Measurements from ENCODE around the gene TCEA2.

Gene TCEA2

GRCh38 chr20:64065062-64065973 lies 2.3 kb downstream of the TCEA2 start:
- peaks cover 19% of the 10 kb centered on the region for H3K27me3 ChIP-seq
- peaks cover 41 to 63% of the 10 kb centered on the region in 2 experiments for H3K4me1 ChIP-seq (ENCODE audit: control insufficient read depth in 1 of 2, insufficient read depth in 1 of 2, low read depth in 1 of 2, low read length in 1 of 2)
- no peak overlapping the region for H3K4me3 ChIP-seq (ENCODE audit: low read depth in 1 of 2, low read length in 1 of 2)
- no peaks in the 10 kb centered on the region for H3K36me3 ChIP-seq
- peak overlapping the region; percentile 8 for H3K27ac ChIP-seq
- no peak for TF ChIP-seq CTCF (IDR thresholded peaks at IDR 0.05)
- no peaks in the 10 kb centered on the region for H3K9me3 ChIP-seq

GRCh38 chr20:64065974-64066343 lies 3.0 kb downstream of the TCEA2 start:
- Histone ChIP-seq H3K36me3 (no peaks in the 10 kb centered on the region), H3K27me3 (peaks cover 19% of the 10 kb centered on the region), H3K4me1 (ENCODE audit: control insufficient read depth in 1 of 2, insufficient read depth in 1 of 2, low read depth in 1 of 2, low read length in 1 of 2) (peaks cover 41 to 67% of the 10 kb centered on the region in 2 experiments), H3K4me3 (ENCODE audit: low read depth in 1 of 2, low read length in 1 of 2) (no peak overlapping the region), H3K9me3 (no peaks in the 10 kb centered on the region), H3K27ac (peak overlapping the region; percentile 8)
- no peak for TF ChIP-seq CTCF (IDR thresholded peaks at IDR 0.05)

DNA sequence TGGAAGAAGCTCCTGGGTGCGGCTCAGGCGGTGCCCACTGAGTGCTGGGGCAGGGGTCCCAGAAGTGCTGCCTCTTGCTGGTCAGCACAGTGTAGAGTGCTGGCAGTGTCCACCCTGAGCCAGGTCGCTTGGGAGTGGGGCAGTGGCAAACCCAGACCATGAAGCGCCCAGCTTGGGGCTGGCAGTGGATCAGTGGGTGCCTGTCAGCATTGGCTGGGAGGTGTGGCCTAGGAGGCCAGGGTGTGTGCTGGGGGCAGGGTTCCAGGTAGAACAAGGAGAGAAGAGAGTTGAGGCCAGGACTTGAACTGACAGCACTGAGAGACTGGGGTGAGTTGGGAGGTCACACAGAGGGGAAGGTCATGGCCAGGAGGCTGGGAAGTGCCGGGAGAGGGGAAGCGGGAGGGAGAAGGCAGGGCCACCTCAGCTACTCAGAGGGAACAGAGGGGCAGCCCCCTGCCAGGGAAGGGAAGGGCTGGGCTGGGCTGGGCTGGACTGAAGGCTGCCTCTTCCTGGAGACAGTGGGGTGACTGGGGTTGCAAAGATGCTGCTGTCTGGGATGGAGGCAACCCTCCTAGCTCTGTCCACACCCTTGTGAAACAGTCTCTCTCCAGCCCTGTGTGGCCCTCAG lies 4.1 kb downstream of the TCEA2 start:
- Histone ChIP-seq H3K36me3 (peaks cover 8% of the 10 kb centered on the region), H3K27ac (no peak overlapping the region), H3K27me3 (peaks cover 19% of the 10 kb centered on the region), H3K4me3 (ENCODE audit: low read depth in 1 of 2, low read length in 1 of 2) (no peak overlapping the region), H3K4me1 (ENCODE audit: control insufficient read depth in 1 of 2, insufficient read depth in 1 of 2, low read depth in 1 of 2, low read length in 1 of 2) (peaks cover 43 to 67% of the 10 kb centered on the region in 2 experiments), H3K9me3 (no peaks in the 10 kb centered on the region)
- no peak for TF ChIP-seq CTCF (IDR thresholded peaks at IDR 0.05)

DNA sequence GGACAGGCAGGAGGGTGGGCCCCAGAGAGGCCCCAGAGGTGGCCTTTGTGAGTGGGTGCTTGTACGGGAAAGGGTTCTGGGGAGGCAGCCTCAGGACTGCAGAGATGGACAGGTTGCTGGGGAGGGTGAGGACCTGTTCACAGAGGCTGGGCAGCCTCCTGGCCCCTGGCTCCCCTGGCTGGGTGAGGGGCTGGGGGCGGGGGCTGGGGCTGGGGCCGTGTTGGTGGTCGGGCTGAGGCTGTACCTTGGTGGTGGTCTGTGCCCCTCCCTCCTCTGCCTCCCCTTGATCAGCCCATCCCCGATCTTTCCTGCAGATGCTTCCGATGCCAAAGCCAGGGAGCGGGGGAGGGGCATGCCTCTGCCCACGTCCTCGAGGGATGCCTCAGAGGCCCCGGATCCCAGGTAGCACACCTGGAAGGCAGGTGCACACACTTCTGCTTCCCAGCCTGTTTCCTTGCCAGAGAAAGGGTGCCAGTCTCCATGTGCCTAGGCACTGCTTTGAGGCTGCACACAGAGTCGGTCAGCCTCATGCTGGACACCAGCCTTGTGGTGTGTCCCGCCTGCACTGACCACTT lies 4.8 kb downstream of the TCEA2 start:
- peaks cover 16% of the 10 kb centered on the region for H3K36me3 ChIP-seq
- H3K27me3 ChIP-seq = peaks cover 19% of the 10 kb centered on the region
- H3K9me3 ChIP-seq = no peaks in the 10 kb centered on the region
- peaks cover 41 to 65% of the 10 kb centered on the region in 2 experiments for H3K4me1 ChIP-seq (ENCODE audit: control insufficient read depth in 1 of 2, insufficient read depth in 1 of 2, low read depth in 1 of 2, low read length in 1 of 2)
- no peak overlapping the region for H3K4me3 ChIP-seq (ENCODE audit: low read depth in 1 of 2, low read length in 1 of 2)
- TF ChIP-seq CTCF (IDR thresholded peaks at IDR 0.05) = no peak
- H3K27ac ChIP-seq = no peak overlapping the region

GRCh38 chr20:64068386-64069208 lies 5.6 kb downstream of the TCEA2 start:
- Histone ChIP-seq H3K9me3 (peaks cover under 1% of the 10 kb centered on the region), H3K27me3 (peaks cover 15% of the 10 kb centered on the region), H3K4me3 (ENCODE audit: low read depth in 1 of 2, low read length in 1 of 2) (no peak overlapping the region), H3K4me1 (ENCODE audit: control insufficient read depth in 1 of 2, insufficient read depth in 1 of 2, low read depth in 1 of 2, low read length in 1 of 2) (peaks cover 38 to 68% of the 10 kb centered on the region in 2 experiments), H3K36me3 (peaks cover 23% of the 10 kb centered on the region), H3K27ac (no peak overlapping the region)
- no peak for TF ChIP-seq CTCF (IDR thresholded peaks at IDR 0.05)

All from neutrophil (primary cell).